ENCODE results near the gene ZPR1.

Gene ZPR1

GRCh38 chr11:116793772-116794097 lies 5.9 kb upstream of the ZPR1 start:
- TF ChIP-seq CTCF (conservative IDR thresholded peaks at IDR 0.05; ENCODE audit: low read depth) = no peak
- DNase-seq (ENCODE audit: low spot score) = no peak
- CTCF ChIA-PET = interaction anchor here (0.6 to 0.8 kb wide), 4 partner anchors 36 to 821 kb away, joined by 3 read pairs; partner anchors contain the start of gene APOC3
- POLR2A ChIA-PET (ENCODE audit: low non-redundant PET) = no interaction called here
- H3K27ac ChIP-seq = no peak overlapping the region

GRCh38 chr11:116792869-116793771 lies 5.3 kb upstream of the ZPR1 start:
- no peak overlapping the region for H3K27ac ChIP-seq
- ChIA-PET CTCF (interaction anchor here (0.6 to 0.8 kb wide), 5 partner anchors 37 to 822 kb away, joined by 3 to 4 read pairs (median 3); partner anchors contain the start of gene APOC3), POLR2A (ENCODE audit: low non-redundant PET) (no interaction called here)
- no peak for TF ChIP-seq CTCF (conservative IDR thresholded peaks at IDR 0.05; ENCODE audit: low read depth)
- DNase-seq (ENCODE audit: low spot score) = peak; percentile 64

- no peak for TF ChIP-seq CTCF (conservative IDR thresholded peaks at IDR 0.05; ENCODE audit: low read depth)
- POLR2A ChIA-PET (ENCODE audit: low non-redundant PET) = no interaction called here
- CTCF ChIA-PET = interaction anchor here (0.7 kb wide), 2 partner anchors 63 to 407 kb away, joined by 3 to 4 read pairs; no protein-coding TSS in a partner anchor
- no peak overlapping the region for H3K27ac ChIP-seq
- no peak for DNase-seq (ENCODE audit: low spot score)
These were observed 4.5 kb upstream of the ZPR1 start for GRCh38 chr11:116792144-116792868.

- CTCF ChIA-PET = interaction anchor here (0.7 to 2.2 kb wide), 2 partner anchors 44 to 407 kb away, joined by 3 to 8 read pairs; no protein-coding TSS in a partner anchor
- H3K27ac ChIP-seq = no peak within 1 kb of the TSS
- POLR2A ChIA-PET (ENCODE audit: low non-redundant PET) = no interaction called here
- no peak for DNase-seq (ENCODE audit: low spot score)
- no peak for TF ChIP-seq CTCF (conservative IDR thresholded peaks at IDR 0.05; ENCODE audit: low read depth)
These were observed 4.0 kb upstream of the ZPR1 start, which contains the start of gene APOA5 for GRCh38 chr11:116791813-116792143. Gene APOA5, minus strand, starts transcription at chr11:116791879. Its CDS starts 19 bp downstream, at chr11:116791860.

- TF ChIP-seq CTCF (conservative IDR thresholded peaks at IDR 0.05; ENCODE audit: low read depth) = peak; percentile 50; the same call in 1 of the 2 replicates
- ChIA-PET CTCF (interaction anchor here (0.7 to 2.2 kb wide), 4 partner anchors 45 to 408 kb away, joined by 3 to 8 read pairs (median 5); no protein-coding TSS in a partner anchor), POLR2A (ENCODE audit: low non-redundant PET) (no interaction called here)
- DNase-seq (ENCODE audit: low spot score) = peak; percentile 40
- no peak overlapping the region for H3K27ac ChIP-seq
These were observed 3.4 kb upstream of the ZPR1 start for GRCh38 chr11:116791002-116791812.

Measured in RWPE1 (cell line).